Islet precursor cell (in vitro differentiated cells): Measurements from ENCODE around the gene MYO1A.
"Not testable (repeated sequence)": the region's sequence is repeated elsewhere in the genome, so short reads cannot be mapped to it uniquely, and the experiment has no call there.

ENCODE experiments used
- DNase-seq: peaks from one replicate; pipeline ENCODE4 v3.0.0-alpha.2; 2018

MYO1A gene

GRCh38 chr12:57046947-57047890 lies 2.7 kb downstream of the MYO1A start:
- DNase-seq: no peak

DNA sequence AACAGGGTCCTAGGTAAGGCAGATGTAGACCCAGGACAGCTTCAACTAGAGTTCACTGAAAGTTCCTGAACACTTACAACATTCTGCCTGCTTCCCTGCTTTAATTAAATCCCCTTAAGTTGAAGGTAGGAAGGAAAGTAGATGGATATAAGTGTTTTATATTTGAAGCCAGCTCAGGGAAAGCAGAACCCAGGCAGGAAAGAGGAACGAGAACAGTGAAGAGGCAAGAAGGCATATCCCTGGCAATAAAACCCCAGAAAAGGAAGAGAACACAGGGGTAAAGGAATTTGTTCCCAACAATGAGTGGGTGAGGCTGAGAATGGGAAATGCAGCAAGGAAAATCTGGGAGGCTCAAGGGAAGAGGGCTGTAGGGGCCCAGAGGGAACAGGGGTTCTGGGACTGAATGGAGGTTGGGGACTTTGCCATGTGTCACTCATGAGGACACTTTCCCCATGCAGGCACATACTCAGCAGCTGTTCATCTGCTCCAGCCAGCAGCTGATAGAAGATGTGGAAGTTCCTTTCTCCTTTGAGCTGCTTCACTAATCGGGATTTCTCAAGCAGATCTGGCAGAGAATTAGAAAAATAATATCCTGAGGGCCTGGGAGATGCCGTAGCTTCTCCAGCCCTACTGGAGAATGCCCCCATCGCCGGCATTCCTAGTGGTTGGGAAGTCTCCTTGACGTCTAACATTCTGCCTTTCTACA lies 3.7 kb downstream of the MYO1A start:
- DNase-seq: no peak

DNA sequence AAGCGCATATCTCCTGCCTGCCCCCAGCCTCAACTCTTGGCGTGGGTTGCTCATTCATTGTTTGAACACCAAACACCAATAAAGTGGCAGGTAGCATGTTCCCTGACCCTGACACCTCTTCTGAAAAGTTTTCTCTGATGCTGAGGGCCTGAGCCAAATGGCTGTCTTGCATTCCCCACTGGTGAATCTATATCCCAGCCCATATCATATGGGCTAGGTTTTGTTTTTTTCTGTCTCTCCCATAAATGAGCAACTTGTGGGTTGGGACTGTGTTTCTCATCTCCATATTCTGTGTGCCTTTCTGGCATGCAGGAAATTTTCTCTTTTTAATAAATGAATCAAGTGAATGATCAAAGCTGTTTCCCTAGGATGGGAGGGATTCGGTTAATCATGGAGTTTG lies 5.0 kb downstream of the MYO1A start:
- no peak for DNase-seq

DNA sequence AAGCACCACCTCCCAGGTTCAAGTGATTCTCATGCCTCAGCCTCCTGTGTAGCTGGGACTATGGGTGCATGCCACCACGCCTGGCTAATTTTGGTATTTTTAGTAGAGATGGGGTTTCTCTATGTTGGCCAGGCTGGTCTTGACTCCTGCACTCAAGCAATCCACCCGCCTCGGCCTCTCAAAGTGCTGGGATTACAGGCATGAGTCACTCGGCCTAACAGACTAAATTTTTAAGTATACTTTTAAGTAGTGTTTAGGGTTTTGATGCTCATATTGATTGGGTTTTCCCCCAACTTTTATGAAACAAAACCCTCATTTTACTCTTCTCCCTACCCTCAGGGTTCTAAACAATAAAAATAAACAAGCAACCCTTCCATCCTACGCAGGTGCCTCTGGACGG lies 5.5 kb downstream of the MYO1A start:
- DNase-seq: no peak

GRCh38 chr12:57042695-57043094 lies 7.2 kb downstream of the MYO1A start:
- DNase-seq: no peak

- DNase-seq: no peak
Measured at GRCh38 chr12:57040750-57041149, 9.2 kb downstream of the MYO1A start.

DNA sequence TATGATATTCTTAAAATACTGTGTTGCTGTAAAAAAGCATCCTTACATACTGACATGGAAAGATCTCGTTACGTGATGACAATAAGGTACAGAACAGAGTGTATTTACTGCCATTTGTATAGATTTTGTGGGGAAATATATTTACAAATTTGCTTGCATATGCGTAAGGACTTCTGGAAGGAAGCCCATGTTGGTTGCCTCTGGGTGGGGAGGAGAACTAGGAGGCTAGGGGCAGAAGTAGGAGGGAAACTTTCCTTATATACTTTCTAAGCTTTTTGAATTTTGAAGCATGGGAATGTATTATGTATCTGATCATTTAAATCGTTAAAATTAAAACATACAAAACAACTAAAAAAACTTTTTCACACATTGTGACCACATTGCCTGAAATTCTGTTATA lies 9.7 kb downstream of the MYO1A start:
- no peak for DNase-seq

DNA sequence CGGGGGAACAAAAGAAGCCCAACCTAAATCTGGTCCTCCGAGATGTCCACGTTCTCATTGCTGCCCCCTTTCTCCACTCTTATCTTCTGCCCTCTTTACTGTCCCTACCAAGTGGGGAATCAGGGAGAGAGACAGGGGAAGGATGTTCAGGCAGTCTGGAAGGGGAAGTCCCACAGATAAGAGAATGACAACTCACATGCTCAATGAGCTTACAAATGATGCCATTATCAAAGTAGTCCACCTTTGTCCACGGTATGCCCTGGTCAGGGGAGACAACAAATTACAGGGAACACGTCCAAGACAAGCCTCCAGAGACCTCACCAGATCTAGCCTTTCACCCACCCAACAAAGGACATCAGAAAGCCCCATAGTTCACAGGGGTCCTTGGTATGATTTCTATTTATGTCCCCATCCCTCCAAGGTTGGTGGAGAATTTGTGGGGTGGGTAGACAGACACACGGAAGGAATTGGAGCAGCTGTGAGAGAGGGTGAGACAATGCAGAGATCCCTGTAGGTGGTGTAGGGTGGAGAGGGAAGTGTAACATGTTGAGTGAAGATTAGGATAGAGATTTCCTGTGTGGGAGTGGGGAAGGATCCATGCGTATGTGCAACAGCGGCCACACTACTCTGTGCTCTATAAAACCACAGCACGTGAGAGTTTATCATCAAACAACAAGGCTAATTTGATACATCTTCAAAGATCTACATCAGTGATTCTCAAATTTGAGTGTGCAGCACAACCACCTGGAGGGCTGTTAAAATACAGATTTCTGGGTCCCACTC lies 10.7 kb downstream of the MYO1A start:
- no peak for DNase-seq

DNA sequence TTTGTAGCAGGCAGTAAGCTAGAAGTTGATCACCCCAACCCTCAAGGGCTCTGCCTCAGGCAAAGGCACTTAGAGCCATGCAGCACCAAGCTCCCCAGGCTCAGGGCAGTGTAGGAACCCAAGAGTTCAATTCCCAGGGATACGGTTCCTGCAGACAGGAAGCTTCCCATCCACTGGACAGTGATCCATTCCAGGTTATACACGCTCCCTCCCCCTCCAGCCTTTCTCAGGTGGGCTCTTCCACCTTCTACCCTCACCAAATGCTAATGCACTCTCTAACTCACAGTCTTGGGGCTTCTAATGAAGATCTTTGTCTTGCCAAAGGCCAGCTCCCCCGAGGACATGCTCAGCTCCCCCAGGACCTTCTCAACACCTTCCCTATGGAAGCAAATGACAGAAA lies 12.7 kb downstream of the MYO1A start:
- DNase-seq: no peak

DNA sequence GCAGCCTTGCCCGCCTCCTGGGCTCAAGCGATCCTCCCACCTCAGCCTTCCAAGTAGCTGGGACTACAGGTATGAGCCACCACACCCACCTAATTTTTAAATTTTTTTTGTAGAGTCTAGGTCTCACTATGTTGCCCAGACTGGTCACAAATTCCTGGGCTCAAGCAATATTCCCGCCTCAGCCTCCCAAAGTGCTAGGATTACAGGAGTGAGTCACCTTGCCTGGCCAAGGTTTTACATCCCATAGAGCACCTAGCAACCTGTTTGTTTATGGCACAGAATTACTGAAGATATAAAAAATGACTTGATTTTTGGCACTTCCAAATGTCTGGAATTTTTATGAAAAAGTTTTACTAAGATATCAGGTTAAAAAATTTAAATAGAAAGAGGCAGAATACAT lies 16.5 kb downstream of the MYO1A start:
- no peak for DNase-seq

GRCh38 chr12:57031789-57032188 lies 18.1 kb downstream of the MYO1A start:
- no peak for DNase-seq

DNA sequence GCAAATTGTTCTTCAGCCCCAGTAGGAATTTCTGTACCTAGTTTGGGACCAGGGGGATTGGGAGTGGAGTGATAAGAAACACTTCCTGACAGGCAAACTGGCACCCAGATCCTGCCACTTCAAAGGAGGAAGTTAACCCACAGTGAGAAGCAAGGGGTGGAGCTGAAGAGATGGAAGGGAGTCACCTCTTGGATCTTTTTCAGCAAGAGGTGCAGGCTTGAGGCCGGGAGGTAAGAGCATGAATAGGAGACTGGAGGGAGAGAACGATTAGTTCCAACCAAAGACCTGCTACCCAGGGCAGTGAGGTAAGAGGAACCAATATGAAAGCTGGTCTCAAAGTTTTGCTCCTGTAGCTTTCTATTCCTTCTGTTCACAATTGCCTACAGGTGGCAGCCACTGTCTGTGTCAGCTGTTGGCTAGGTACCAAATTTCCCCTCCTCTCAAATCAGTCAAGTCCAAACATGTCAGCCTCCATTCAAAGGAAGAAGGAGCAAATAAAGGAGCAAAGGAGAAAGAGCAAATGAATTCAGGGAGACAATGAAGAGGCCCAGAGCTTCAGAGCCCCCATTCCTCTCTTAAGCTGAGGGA lies 18.7 kb downstream of the MYO1A start:
- DNase-seq: no peak

- DNase-seq: no peak
Measured at GRCh38 chr12:57029457-57029856, 20.5 kb downstream of the MYO1A start.

DNA sequence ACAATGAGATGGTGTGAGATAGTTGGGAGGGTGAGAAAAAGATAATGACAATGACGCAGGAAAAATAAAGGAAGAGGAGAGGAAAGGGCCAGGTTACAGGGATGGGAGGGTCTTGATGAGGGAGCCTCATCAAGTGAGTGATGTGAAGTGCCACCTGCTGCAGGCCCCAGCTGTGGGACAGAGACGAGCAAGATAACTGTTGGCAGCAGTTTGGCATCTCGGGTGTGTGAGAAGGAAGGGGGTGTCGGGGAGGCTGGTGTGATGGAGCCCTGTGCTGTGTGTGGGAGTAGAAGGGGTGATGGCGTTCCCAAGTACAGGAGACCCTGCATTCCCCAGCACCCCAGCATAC lies 22.1 kb downstream of the MYO1A start:
- DNase-seq: no peak

GRCh38 chr12:57027011-57027804 lies 22.7 kb downstream of the MYO1A start:
- no peak for DNase-seq

- DNase-seq: no peak
Measured at GRCh38 chr12:57025196-57025595, 24.7 kb downstream of the MYO1A start.

DNA sequence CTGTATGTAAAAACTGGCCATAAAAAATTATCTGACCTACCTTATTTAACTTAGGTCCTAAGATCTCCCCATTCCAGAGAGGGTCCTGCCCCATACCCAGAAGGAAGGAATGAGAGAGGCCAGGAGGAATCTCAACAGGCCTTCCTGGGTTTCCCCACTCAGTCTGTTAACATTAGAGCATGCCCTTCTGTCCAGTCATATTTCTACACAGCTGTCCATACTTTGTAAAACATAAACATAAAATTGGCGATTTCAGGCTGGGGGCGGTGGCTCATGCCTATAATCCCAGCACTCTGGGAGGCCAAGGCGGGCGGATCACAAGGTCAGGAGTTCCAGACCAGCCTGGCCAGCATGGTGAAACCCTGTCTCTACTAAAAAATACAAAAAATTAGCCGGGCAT lies 27.6 kb downstream of the MYO1A start:
- not testable (repeated sequence) for DNase-seq

- DNase-seq: no peak
Measured at GRCh38 chr12:57019983-57020719, 29.8 kb downstream of the MYO1A start.

DNA sequence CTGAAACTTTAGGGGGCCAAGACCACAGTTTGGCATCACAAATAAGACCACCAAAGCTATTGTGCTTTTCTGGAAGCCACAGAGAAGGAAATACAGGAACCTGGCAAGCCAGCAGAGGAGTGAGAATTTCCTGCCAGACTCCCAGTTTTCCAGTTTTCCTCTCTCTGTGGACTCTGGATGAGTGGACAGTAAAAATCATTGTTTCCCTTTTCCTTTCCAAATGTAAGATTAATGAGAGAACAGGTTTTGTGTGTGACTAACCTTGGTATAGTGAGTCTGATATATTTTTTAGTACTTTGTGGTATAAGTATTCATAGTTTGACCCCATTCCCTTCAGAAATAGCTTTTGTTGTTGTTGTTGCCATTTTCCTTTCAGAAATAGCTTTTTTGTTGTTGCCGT lies 31.0 kb downstream of the MYO1A start:
- no peak for DNase-seq

- DNase-seq: peak; percentile 79
Measured at GRCh38 chr12:57018353-57018752, 31.6 kb downstream of the MYO1A start.

- peak; percentile 92 for DNase-seq
Measured at GRCh38 chr12:57016348-57016747, 33.6 kb downstream of the MYO1A start, which contains the start of gene TAC3. Gene TAC3, minus strand, starts transcription at chr12:57016529. Its CDS starts 732 bp downstream, at chr12:57015797.
